ENCODE data around the gene HPCA. TPM values are rescaled to one million over a fixed set of nuclear protein-coding genes. Genes with fewer than 3 reads are reported as not detected.
A peak's percentile ranks its signal among the peaks of the same experiment; 100 is the strongest.

HPCA gene
- total and polyA plus RNA-seq, 2 donors (not counting 1 experiment from before 2014, with no cell fraction given), result 0.33 TPM; not detected in 1

- no peaks in the 10 kb centered on the region for H3K9me3 ChIP-seq (ENCODE audit: control insufficient read depth, insufficient read depth, low read depth, low read length)
- H3K4me3 ChIP-seq (replicated peaks in 1 of 4; ENCODE audit: control extremely low read depth in 1 of 4, insufficient read depth in 1 of 4, low read depth in 3 of 4, low read length in 4 of 4), result no peak overlapping the region
- no peaks in the 10 kb centered on the region for H3K4me1 ChIP-seq (ENCODE audit: control insufficient read depth, extremely low read depth, insufficient read depth, low read length)
- H3K27ac ChIP-seq (ENCODE audit: insufficient read depth, low read length), result no peak overlapping the region
- H3K79me2 ChIP-seq (ENCODE audit: control insufficient read depth, insufficient read depth, low read length), result no peaks in the 10 kb centered on the region
- H4K20me1 ChIP-seq (ENCODE audit: control insufficient read depth, extremely low read depth, insufficient read depth, low read length), result no peaks in the 10 kb centered on the region
- no peak overlapping the region for H2AFZ ChIP-seq (ENCODE audit: low read length)
- no peak overlapping the region for H3K9ac ChIP-seq (ENCODE audit: insufficient read depth, low read length)
- peak in 1 of 2 donors; percentile 9 for DNase-seq (ENCODE audit: low read depth in 2 of 2)
- TF ChIP-seq EZH2 (IDR thresholded peaks at IDR 0.05; ENCODE audit: low read length, missing control alignments), result no peak
- TF ChIP-seq, protein P1, sequence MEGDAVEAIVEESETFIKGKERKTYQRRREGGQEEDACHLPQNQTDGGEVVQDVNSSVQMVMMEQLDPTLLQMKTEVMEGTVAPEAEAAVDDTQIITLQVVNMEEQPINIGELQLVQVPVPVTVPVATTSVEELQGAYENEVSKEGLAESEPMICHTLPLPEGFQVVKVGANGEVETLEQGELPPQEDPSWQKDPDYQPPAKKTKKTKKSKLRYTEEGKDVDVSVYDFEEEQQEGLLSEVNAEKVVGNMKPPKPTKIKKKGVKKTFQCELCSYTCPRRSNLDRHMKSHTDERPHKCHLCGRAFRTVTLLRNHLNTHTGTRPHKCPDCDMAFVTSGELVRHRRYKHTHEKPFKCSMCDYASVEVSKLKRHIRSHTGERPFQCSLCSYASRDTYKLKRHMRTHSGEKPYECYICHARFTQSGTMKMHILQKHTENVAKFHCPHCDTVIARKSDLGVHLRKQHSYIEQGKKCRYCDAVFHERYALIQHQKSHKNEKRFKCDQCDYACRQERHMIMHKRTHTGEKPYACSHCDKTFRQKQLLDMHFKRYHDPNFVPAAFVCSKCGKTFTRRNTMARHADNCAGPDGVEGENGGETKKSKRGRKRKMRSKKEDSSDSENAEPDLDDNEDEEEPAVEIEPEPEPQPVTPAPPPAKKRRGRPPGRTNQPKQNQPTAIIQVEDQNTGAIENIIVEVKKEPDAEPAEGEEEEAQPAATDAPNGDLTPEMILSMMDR (conservative IDR thresholded peaks at IDR 0.05 in 1 of 2, IDR thresholded peaks at IDR 0.05 in 1 of 2; ENCODE audit: low read depth in 1 of 2, low read length in 2 of 2), result no peak
- no peaks in the 10 kb centered on the region for H3K27me3 ChIP-seq (ENCODE audit: control insufficient read depth, insufficient read depth, low read length)
- H3K36me3 ChIP-seq (ENCODE audit: control insufficient read depth, insufficient read depth, low read length), result no peaks in the 10 kb centered on the region
- H3K4me2 ChIP-seq (ENCODE audit: extremely low read depth, insufficient read depth, low read length), result no peak overlapping the region
Observed at GRCh38 chr1:32865639-32866405, 20.5 kb upstream of the HPCA start.

DNA sequence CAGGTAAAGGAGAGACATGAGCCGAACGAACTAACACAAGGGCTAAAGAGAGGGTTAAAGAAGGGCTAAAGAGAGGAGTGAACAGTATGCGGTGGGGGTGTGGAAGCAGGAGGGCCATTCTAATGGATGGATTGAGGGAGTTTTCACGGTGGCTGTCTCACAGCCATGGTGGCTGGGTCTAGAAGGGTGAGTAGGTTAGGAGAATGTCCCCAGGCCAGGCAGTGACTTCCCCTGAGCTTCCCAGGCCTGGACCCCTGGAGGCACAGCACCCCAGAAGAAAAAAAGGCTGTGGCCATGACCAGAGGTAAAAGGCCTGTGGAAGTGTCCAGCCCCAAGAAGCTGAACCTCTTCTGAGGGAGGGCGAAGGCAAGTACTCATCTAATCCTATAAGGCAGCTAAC, 19.1 kb upstream of the HPCA start:
- Histone ChIP-seq H4K20me1 (ENCODE audit: control insufficient read depth, extremely low read depth, insufficient read depth, low read length) (no peaks in the 10 kb centered on the region), H3K27ac (ENCODE audit: insufficient read depth, low read length) (no peak overlapping the region), H3K79me2 (ENCODE audit: control insufficient read depth, insufficient read depth, low read length) (no peaks in the 10 kb centered on the region), H3K9me3 (ENCODE audit: control insufficient read depth, insufficient read depth, low read depth, low read length) (no peaks in the 10 kb centered on the region), H3K4me3 (replicated peaks in 1 of 4; ENCODE audit: control extremely low read depth in 1 of 4, insufficient read depth in 1 of 4, low read depth in 3 of 4, low read length in 4 of 4) (no peak overlapping the region), H3K4me2 (ENCODE audit: extremely low read depth, insufficient read depth, low read length) (no peak overlapping the region), H2AFZ (ENCODE audit: low read length) (no peak overlapping the region), H3K9ac (ENCODE audit: insufficient read depth, low read length) (no peak overlapping the region), H3K27me3 (ENCODE audit: control insufficient read depth, insufficient read depth, low read length) (peaks cover 11% of the 10 kb centered on the region), H3K36me3 (ENCODE audit: control insufficient read depth, insufficient read depth, low read length) (no peaks in the 10 kb centered on the region), H3K4me1 (ENCODE audit: control insufficient read depth, extremely low read depth, insufficient read depth, low read length) (no peaks in the 10 kb centered on the region)
- no peak for DNase-seq (ENCODE audit: low read depth in 2 of 2)
- TF ChIP-seq, protein P1 (conservative IDR thresholded peaks at IDR 0.05 in 1 of 2, IDR thresholded peaks at IDR 0.05 in 1 of 2; ENCODE audit: low read depth in 1 of 2, low read length in 2 of 2), result no peak
- TF ChIP-seq EZH2 (IDR thresholded peaks at IDR 0.05; ENCODE audit: low read length, missing control alignments), result no peak

DNA sequence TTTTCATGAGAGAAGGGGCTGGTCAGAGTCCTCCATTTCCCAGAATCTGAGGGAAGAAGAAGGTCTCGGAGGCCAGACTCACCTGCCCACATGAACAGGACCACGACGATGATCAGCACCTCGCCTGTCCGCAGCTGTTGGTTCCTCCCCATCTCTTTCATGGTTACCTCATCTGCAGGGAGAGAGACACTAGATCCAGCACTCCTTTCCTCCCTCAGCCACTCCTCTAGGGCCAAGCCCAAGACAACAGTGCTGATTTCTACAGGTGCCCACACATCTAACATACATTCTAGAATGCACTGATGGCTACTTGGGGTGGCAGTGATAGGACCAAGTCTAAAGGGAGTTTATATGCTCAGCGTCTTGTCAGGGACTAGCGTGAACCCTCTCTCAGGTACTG, 18.6 kb upstream of the HPCA start:
- Histone ChIP-seq H3K79me2 (ENCODE audit: control insufficient read depth, insufficient read depth, low read length) (no peaks in the 10 kb centered on the region), H3K4me1 (ENCODE audit: control insufficient read depth, extremely low read depth, insufficient read depth, low read length) (no peaks in the 10 kb centered on the region), H2AFZ (ENCODE audit: low read length) (no peak overlapping the region), H3K4me3 (replicated peaks in 1 of 4; ENCODE audit: control extremely low read depth in 1 of 4, insufficient read depth in 1 of 4, low read depth in 3 of 4, low read length in 4 of 4) (no peak overlapping the region), H4K20me1 (ENCODE audit: control insufficient read depth, extremely low read depth, insufficient read depth, low read length) (no peaks in the 10 kb centered on the region), H3K9me3 (ENCODE audit: control insufficient read depth, insufficient read depth, low read depth, low read length) (no peaks in the 10 kb centered on the region), H3K9ac (ENCODE audit: insufficient read depth, low read length) (no peak overlapping the region), H3K4me2 (ENCODE audit: extremely low read depth, insufficient read depth, low read length) (no peak overlapping the region), H3K27me3 (ENCODE audit: control insufficient read depth, insufficient read depth, low read length) (peaks cover 12% of the 10 kb centered on the region), H3K27ac (ENCODE audit: insufficient read depth, low read length) (no peak overlapping the region), H3K36me3 (ENCODE audit: control insufficient read depth, insufficient read depth, low read length) (no peaks in the 10 kb centered on the region)
- no peak for DNase-seq (ENCODE audit: low read depth in 2 of 2)
- TF ChIP-seq EZH2 (IDR thresholded peaks at IDR 0.05; ENCODE audit: low read length, missing control alignments), result no peak
- TF ChIP-seq, protein P1 (conservative IDR thresholded peaks at IDR 0.05 in 1 of 2, IDR thresholded peaks at IDR 0.05 in 1 of 2; ENCODE audit: low read depth in 1 of 2, low read length in 2 of 2), result no peak
